Amniotic stem cell (primary cell): ENCODE results near the gene TRAF7.

Experiments used
- DNase-seq: peaks from one replicate; lab custom pipeline; 2025; lab: John Stamatoyannopoulos, UW

TRAF7 gene

DNA sequence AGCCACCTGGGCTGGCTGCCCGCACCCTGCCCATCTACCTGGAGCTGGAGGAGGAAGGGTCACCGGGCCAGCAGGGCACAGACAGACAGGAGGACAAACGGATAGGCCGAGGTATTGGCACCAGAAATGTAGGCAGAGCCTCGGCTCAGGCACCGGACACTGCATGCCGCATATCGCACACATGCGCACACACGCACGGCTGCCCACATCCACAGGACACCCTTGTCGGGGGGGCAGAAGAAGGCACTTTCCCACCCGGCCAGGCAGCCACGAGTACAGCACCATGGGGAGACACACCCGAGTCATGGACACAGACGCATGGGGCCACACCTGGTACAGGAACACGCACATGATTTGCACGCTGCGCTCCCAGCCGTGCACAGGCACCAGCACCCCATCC is 26.4 kb downstream of the TRAF7 start:
- no peak for DNase-seq

DNA sequence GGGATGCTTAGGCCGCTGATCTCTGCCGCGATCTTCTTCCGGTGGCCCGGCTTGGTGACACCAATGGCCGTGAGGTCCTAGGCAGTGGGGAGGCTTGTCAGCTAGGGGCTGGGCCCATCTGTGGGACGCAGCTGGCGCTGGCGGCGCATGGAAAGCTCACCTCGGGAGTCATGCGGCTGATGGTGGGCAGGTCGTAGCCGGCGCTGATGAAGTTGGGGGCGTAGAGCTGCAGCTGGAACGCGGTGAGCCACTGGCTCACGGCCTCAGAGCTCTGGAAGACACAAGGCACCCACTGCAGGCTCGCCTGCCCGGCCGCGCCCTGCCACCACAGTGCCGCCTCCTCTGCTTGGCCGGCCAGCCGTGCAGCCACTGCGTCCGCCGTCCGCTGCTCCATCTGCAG is 28.1 kb downstream of the TRAF7 start:
- no peak for DNase-seq

DNA sequence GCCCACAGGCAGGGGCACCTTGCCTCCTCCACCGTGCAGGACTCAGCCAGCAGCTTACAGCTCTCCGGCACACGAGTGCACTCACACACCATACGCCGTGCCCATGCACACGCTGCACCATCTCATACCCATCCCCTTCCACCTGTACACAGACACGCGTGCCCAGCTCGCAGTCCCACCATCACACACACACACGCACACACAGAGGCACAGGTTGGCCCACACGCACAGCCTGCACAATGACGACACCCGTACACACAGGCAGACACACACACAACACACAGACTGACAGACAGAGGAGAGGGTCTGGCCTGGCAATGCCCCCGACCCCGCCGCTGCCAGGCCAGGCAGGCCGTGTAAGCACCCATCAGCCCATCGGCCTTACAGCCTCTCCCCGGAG is 28.8 kb downstream of the TRAF7 start:
- no peak for DNase-seq

DNA sequence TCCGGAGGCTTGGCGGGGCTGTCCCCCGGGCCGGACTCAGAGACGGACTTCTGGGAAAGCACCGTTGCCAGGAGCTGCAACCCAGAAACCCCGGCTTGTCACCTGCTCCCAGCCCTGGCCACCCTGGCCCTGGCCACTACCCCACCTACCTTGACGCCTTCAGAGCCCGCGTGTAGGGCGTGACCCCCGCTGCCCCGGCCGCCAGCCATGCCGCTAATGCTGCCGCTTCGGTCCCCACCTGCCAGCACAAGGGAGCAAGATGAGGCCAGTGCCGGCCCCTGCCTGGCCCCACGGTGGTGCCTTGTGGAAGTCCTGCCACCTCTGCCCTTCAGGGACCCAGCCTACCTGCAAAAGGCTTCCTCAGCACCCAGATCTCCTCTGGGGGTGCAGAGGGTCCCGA is 29.4 kb downstream of the TRAF7 start:
- DNase-seq = no peak

GRCh38 chr16:2186064-2186463 is 30.5 kb downstream of the TRAF7 start:
- no peak for DNase-seq

DNA sequence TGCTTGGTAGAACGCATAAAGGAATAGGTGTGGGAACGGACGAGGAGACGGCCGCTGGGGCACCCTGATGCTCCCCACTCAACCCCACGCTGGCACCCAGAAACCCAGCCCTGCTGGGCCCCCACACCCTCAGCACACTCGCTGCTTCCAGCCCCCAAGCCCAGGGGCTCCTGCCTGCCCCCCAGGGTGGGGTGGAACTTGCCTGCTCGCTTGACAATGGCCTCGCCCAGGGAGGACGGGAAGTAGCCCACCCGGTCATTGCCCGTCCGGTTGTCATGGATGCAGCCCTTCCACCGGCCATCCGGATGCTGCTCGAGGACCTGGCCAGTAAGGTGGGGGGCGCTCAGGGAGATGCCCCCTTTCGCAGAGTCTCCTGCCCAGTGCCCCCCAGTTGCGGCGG is 30.9 kb downstream of the TRAF7 start:
- no peak for DNase-seq

GRCh38 chr16:2187212-2187611 is 31.6 kb downstream of the TRAF7 start:
- DNase-seq = no peak

DNA sequence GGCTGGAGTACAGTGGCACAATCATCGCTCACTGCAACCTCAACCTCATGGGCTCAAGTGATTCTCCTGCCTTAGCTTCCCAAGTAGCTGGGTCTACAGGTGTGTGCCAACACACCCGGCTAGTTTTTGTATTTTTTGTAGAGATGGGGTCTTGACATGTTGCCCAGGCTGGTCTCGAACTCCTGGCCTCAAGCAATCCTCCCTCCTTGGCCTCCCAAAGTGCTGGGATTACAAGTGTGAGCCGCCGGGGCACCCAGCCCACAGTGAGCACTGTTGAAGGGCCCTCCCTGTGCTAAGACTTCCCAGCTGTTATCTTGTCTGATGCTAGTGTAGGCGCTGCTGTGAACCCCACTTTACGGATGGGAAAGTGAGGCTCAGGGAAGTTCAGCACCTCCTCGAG is 32.8 kb downstream of the TRAF7 start:
- no peak for DNase-seq

GRCh38 chr16:2189252-2189893 is 33.8 kb downstream of the TRAF7 start:
- no peak for DNase-seq

DNA sequence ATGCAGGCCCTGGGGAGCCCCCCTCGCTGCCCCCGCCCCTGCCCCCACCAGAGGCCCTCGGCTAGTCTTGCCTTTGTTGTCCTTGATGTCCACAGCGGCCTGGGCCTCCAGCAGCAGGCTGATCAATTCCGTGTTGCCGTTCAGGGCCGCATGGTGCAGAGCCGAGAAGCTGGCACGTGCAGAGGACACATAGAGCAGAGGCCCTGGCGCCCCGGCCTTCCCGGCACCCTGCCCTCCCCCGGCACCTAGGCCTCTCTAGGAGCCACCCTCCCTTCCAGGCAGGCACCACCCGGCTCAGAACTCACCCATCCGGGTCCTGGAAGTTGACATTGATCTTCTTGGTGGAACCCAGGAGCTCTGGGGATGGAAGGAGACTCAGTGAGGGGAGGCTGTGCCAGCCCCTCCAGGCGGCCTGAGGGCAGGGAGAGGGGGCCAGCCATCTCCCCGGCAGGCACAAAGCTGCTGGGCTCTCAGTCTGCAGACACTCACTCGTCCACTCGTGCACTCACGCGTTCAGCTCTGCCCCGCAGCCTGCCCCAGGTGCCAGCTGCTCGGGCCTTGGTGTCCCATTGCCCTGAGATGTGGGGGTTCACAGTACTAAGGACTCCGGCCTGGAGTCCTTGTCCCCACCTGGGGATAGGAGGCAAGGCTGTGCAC is 34.5 kb downstream of the TRAF7 start:
- DNase-seq = no peak

DNA sequence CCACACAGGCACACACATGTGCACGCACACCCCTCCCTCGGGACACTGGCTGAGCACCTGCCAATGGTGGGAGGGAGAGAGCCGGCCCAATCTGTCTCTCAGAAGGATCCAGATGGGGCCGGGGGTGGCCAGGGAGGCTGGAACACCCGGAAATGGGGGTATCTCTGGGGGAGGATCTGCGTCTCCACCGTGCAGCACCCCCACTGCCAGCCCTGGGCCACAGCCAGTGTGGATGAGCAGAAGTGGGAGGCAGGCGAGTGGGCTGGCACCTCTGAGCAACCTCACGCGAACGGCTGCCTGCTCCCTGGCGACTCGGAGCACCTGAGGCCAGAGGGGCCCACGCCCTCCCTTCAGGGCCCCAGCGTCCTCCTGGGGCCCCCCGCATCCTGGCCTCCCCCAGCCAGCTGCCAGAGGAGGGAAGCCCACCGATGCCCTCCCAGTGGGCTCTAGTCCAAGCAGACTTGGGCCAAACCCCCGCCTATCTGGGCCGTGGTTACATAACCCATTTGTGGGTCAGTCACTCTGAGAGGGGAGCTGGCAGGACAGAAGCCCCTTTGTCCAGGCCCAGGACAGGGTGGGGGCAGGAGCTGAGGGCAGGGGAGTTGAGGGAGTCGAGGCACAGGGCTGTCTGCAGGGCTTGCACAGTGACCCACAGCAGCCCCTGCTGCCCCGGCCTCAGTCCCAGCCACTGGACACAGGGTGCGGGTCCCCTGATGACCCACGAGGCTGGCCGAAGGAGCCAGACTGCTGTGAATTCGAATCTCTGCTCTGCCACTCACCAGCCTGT is 35.3 kb downstream of the TRAF7 start:
- DNase-seq = no peak

- DNase-seq = no peak
Measured at GRCh38 chr16:2191446-2191706, 35.8 kb downstream of the TRAF7 start.

- DNase-seq = no peak
Measured at GRCh38 chr16:2194166-2194834, 38.7 kb downstream of the TRAF7 start.

GRCh38 chr16:2194852-2195321 is 39.3 kb downstream of the TRAF7 start:
- no peak for DNase-seq

GRCh38 chr16:2195322-2196161 is 40.0 kb downstream of the TRAF7 start:
- DNase-seq = no peak

DNA sequence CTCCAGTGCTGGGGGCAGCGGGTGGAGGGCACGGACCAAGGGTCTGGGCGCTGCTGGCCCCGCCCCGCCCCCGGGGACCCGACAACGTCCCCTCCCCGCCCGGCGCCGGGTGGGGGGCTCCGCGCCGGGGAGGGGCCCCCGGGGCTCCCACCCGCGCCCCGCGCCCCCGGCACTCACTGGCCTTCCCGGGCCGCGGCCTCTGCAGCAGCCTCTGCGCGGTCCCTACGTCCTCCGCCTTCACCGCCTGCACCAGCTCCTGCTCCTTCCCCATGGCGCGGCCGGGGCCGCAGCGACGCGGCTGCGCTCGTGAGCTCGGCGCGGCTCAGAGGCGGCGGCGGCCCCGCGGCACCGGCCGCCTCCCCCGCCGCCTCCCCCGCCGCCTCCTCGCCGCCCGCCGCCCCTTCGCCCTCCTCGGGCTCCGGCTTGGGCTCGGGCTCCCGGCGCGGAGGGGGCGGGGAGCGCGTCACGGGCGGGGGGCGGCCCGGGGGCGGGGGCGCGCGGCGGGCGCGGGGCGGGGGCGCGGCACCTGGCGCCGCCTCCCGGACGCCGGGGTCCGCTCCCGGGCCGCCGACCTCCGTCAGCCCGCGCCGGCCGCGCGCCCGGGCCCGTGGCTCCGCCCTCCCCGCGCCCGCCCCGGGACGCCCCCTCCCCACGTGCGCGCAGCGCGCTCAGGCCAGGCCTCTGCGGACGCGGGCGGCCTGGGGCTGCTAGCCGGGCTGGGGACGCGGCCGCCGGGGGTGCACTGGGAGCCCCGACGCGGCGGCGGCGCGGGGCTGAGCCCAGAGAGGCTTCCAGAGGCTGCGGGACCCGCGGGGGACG is 40.8 kb downstream of the TRAF7 start, which contains the start of gene CASKIN1:
Gene CASKIN1, minus strand, starts transcription at position 444 of the 819 bp plus-strand sequence. Its CDS starts 173 bp downstream, at position 271.
- no peak for DNase-seq

DNA sequence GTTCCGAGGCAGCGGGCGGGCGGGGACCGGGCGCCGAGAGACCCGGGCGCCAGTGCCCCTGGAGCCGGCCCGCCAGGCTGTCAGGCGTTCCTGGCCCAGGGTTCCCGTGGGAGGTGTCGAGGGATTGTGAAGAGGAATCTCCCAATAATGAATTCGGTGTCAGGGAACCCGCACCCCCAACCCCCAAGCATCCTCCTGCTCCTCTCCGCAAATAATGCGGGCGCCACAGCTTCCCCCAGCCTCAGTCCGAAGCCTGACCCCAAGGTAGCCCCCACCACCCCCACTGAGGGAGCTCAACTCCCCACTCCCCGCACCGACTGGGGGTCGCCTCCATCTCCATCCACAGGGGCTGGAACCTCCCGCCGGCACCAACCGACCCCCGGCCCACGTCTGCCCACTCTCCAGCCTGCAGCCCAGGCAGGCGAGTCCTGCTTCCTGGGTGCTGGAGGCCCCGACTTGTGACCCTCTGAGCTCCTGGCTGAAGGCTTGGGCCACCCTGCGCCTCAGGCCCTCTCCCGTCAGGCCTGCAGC is 41.5 kb downstream of the TRAF7 start:
- DNase-seq = no peak

GRCh38 chr16:2197765-2198164 is 42.2 kb downstream of the TRAF7 start:
- DNase-seq = no peak

- no peak for DNase-seq
Measured at GRCh38 chr16:2198283-2198682, 42.7 kb downstream of the TRAF7 start.

DNA sequence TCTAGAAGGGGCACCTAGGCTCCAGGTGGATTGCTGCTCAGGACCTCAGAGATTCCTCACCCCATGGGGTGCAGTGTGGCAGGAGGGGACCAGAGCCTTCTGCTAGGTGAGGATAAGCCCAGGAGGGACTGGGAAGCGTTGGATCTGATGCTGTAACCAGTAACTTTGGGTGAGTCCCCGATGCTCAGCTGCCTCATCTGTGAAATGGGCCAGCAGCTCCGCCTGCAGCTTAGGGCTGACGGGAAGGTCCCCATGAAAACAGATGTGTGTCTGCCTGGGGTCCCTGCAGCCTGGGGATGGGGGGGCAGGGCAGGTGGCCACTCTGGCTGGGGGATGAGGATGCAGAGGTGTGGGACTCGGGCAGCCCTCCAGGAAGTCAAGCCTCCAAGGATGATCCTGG is 43.5 kb downstream of the TRAF7 start:
- no peak for DNase-seq
